ENCODE results near the gene KIAA1958.
"Not testable (repeated sequence)": the region's sequence is repeated elsewhere in the genome, so short reads cannot be mapped to it uniquely, and the experiment has no call there.

Gene KIAA1958

GRCh38 chr9:112508377-112508776 is 21.8 kb downstream of the KIAA1958 start:
- Histone ChIP-seq H3K18ac (ENCODE audit: low read depth in 1 of 2, low read length in 2 of 2) (no peak overlapping the region), H3K9me3 (ENCODE audit: control insufficient read depth, low read length) (no peaks in the 10 kb centered on the region), H2BK5ac (ENCODE audit: low read depth, low read length, poor library complexity, severe bottlenecking) (no peak overlapping the region), H3K9ac (ENCODE audit: low read length) (no peak overlapping the region), H3K14ac (ENCODE audit: low read length in 2 of 2) (no peak overlapping the region), H2BK15ac (ENCODE audit: low read depth, poor library complexity, severe bottlenecking) (no peak overlapping the region), H2AFZ (ENCODE audit: low read depth, low read length) (no peak overlapping the region), H4K8ac (ENCODE audit: low read length) (no peak overlapping the region), H2AK5ac (ENCODE audit: low read length, severe bottlenecking) (no peak overlapping the region), H3K4ac (ENCODE audit: low read depth in 1 of 2, low read length in 2 of 2) (no peak overlapping the region), H3K36me3 (ENCODE audit: control insufficient read depth in 1 of 2, insufficient read depth in 2 of 2, low read depth in 1 of 2, low read length in 2 of 2) (no peaks in the 10 kb centered on the region), H3K4me2 (ENCODE audit: low read length, poor library complexity, severe bottlenecking) (no peak overlapping the region), H2BK120ac (ENCODE audit: low read depth, low read length) (no peak overlapping the region), H4K91ac (ENCODE audit: low read length) (no peak overlapping the region), H3K27ac (ENCODE audit: low read length, poor library complexity, severe bottlenecking) (no peak overlapping the region), H3K4me3 (ENCODE audit: insufficient read depth in 1 of 2, low read depth in 1 of 2, low read length in 2 of 2) (no peak overlapping the region), H3K27me3 (ENCODE audit: control insufficient read depth in 1 of 2, insufficient read depth in 1 of 2, low read length in 2 of 2) (no peaks in the 10 kb centered on the region), H3K4me1 (ENCODE audit: control insufficient read depth, insufficient read depth, low read depth, low read length) (no peaks in the 10 kb centered on the region), H3K79me1 (replicated peaks; ENCODE audit: low read length, poor library complexity, severe bottlenecking) (peaks cover 24% of the 10 kb centered on the region), H3K23ac (ENCODE audit: low read length in 2 of 2) (no peak overlapping the region), H2BK12ac (ENCODE audit: low read length in 2 of 2) (no peak overlapping the region)
- no CpG with 5 or more reads among the region's 2 CpGs for WGBS
- no peak for DNase-seq

GRCh38 chr9:112512377-112512776 is 25.8 kb downstream of the KIAA1958 start:
- H2BK15ac ChIP-seq (ENCODE audit: low read depth, poor library complexity, severe bottlenecking); H3K4me2 ChIP-seq (ENCODE audit: low read length, poor library complexity, severe bottlenecking); H4K91ac ChIP-seq (ENCODE audit: low read length); H3K4ac ChIP-seq (ENCODE audit: low read depth in 1 of 2, low read length in 2 of 2); H3K4me3 ChIP-seq (ENCODE audit: insufficient read depth in 1 of 2, low read depth in 1 of 2, low read length in 2 of 2); H3K18ac ChIP-seq (ENCODE audit: low read depth in 1 of 2, low read length in 2 of 2); H2BK12ac ChIP-seq (ENCODE audit: low read length in 2 of 2); H2BK5ac ChIP-seq (ENCODE audit: low read depth, low read length, poor library complexity, severe bottlenecking); H3K9me3 ChIP-seq (ENCODE audit: control insufficient read depth, low read length); H3K14ac ChIP-seq (ENCODE audit: low read length in 2 of 2); H2BK120ac ChIP-seq (ENCODE audit: low read depth, low read length); H4K8ac ChIP-seq (ENCODE audit: low read length); H3K27ac ChIP-seq (ENCODE audit: low read length, poor library complexity, severe bottlenecking); H2AK5ac ChIP-seq (ENCODE audit: low read length, severe bottlenecking); H3K9ac ChIP-seq (ENCODE audit: low read length); H3K4me1 ChIP-seq (ENCODE audit: control insufficient read depth, insufficient read depth, low read depth, low read length); DNase-seq; H3K27me3 ChIP-seq (ENCODE audit: control insufficient read depth in 1 of 2, insufficient read depth in 1 of 2, low read length in 2 of 2); H3K36me3 ChIP-seq (ENCODE audit: control insufficient read depth in 1 of 2, insufficient read depth in 2 of 2, low read depth in 1 of 2, low read length in 2 of 2); H3K23ac ChIP-seq (ENCODE audit: low read length in 2 of 2); H2AFZ ChIP-seq (ENCODE audit: low read depth, low read length): not testable (repeated sequence)
- peaks cover 13% of the 10 kb centered on the region for H3K79me1 ChIP-seq (replicated peaks; ENCODE audit: low read length, poor library complexity, severe bottlenecking)
- WGBS, result no CpG with 5 or more reads among the region's 4 CpGs

- Histone ChIP-seq H4K91ac (ENCODE audit: low read length) (no peak overlapping the region), H3K27ac (ENCODE audit: low read length, poor library complexity, severe bottlenecking) (no peak overlapping the region), H2BK120ac (ENCODE audit: low read depth, low read length) (no peak overlapping the region), H3K4me3 (ENCODE audit: insufficient read depth in 1 of 2, low read depth in 1 of 2, low read length in 2 of 2) (no peak overlapping the region), H3K4ac (ENCODE audit: low read depth in 1 of 2, low read length in 2 of 2) (no peak overlapping the region), H2AK5ac (ENCODE audit: low read length, severe bottlenecking) (no peak overlapping the region), H2BK12ac (ENCODE audit: low read length in 2 of 2) (no peak overlapping the region), H2AFZ (ENCODE audit: low read depth, low read length) (no peak overlapping the region), H3K4me1 (ENCODE audit: control insufficient read depth, insufficient read depth, low read depth, low read length) (no peaks in the 10 kb centered on the region), H2BK15ac (ENCODE audit: low read depth, poor library complexity, severe bottlenecking) (no peak overlapping the region), H3K14ac (ENCODE audit: low read length in 2 of 2) (no peak overlapping the region), H3K27me3 (ENCODE audit: control insufficient read depth in 1 of 2, insufficient read depth in 1 of 2, low read length in 2 of 2) (no peaks in the 10 kb centered on the region), H3K79me1 (replicated peaks; ENCODE audit: low read length, poor library complexity, severe bottlenecking) (peaks cover 2% of the 10 kb centered on the region), H2BK5ac (ENCODE audit: low read depth, low read length, poor library complexity, severe bottlenecking) (no peak overlapping the region), H3K4me2 (ENCODE audit: low read length, poor library complexity, severe bottlenecking) (no peak overlapping the region), H3K9ac (ENCODE audit: low read length) (no peak overlapping the region), H3K18ac (ENCODE audit: low read depth in 1 of 2, low read length in 2 of 2) (no peak overlapping the region), H3K23ac (ENCODE audit: low read length in 2 of 2) (no peak overlapping the region), H4K8ac (ENCODE audit: low read length) (no peak overlapping the region), H3K9me3 (ENCODE audit: control insufficient read depth, low read length) (no peaks in the 10 kb centered on the region), H3K36me3 (ENCODE audit: control insufficient read depth in 1 of 2, insufficient read depth in 2 of 2, low read depth in 1 of 2, low read length in 2 of 2) (no peaks in the 10 kb centered on the region)
- WGBS, result 86% methylated on average over 2 of the region's 2 CpGs
- no peak for DNase-seq
Measured at GRCh38 chr9:112516769-112517168, 30.1 kb downstream of the KIAA1958 start.

GRCh38 chr9:112520069-112520468 is 33.4 kb downstream of the KIAA1958 start:
- Histone ChIP-seq H3K23ac (ENCODE audit: low read length in 2 of 2) (no peak overlapping the region), H3K4me2 (ENCODE audit: low read length, poor library complexity, severe bottlenecking) (no peak overlapping the region), H2BK5ac (ENCODE audit: low read depth, low read length, poor library complexity, severe bottlenecking) (no peak overlapping the region), H4K8ac (ENCODE audit: low read length) (no peak overlapping the region), H4K91ac (ENCODE audit: low read length) (no peak overlapping the region), H2BK120ac (ENCODE audit: low read depth, low read length) (no peak overlapping the region), H2BK12ac (ENCODE audit: low read length in 2 of 2) (no peak overlapping the region), H3K36me3 (ENCODE audit: control insufficient read depth in 1 of 2, insufficient read depth in 2 of 2, low read depth in 1 of 2, low read length in 2 of 2) (no peaks in the 10 kb centered on the region), H3K79me1 (replicated peaks; ENCODE audit: low read length, poor library complexity, severe bottlenecking) (peaks cover 12% of the 10 kb centered on the region), H2AFZ (ENCODE audit: low read depth, low read length) (no peak overlapping the region), H3K4me3 (ENCODE audit: insufficient read depth in 1 of 2, low read depth in 1 of 2, low read length in 2 of 2) (no peak overlapping the region), H2AK5ac (ENCODE audit: low read length, severe bottlenecking) (no peak overlapping the region), H2BK15ac (ENCODE audit: low read depth, poor library complexity, severe bottlenecking) (no peak overlapping the region), H3K9ac (ENCODE audit: low read length) (no peak overlapping the region), H3K27me3 (ENCODE audit: control insufficient read depth in 1 of 2, insufficient read depth in 1 of 2, low read length in 2 of 2) (no peaks in the 10 kb centered on the region), H3K27ac (ENCODE audit: low read length, poor library complexity, severe bottlenecking) (no peak overlapping the region), H3K4ac (ENCODE audit: low read depth in 1 of 2, low read length in 2 of 2) (no peak overlapping the region), H3K18ac (ENCODE audit: low read depth in 1 of 2, low read length in 2 of 2) (no peak overlapping the region), H3K4me1 (ENCODE audit: control insufficient read depth, insufficient read depth, low read depth, low read length) (no peaks in the 10 kb centered on the region), H3K14ac (ENCODE audit: low read length in 2 of 2) (no peak overlapping the region), H3K9me3 (ENCODE audit: control insufficient read depth, low read length) (no peaks in the 10 kb centered on the region)
- WGBS, result no CpG with 5 or more reads among the region's 1 CpG
- no peak for DNase-seq

Measured in mesenchymal stem cell (in vitro differentiated cells and primary cell).